H7 (cell line): ENCODE measurements around the gene PRAMEF6. TPM values are rescaled to one million over a fixed set of nuclear protein-coding genes. Genes with fewer than 3 reads are reported as not detected.
"Not testable (repeated sequence)": the region's sequence is repeated elsewhere in the genome, so short reads cannot be mapped to it uniquely, and the experiment has no call there.

Experiments used
- DNase-seq: peaks from one replicate; pipeline ENCODE4 v3.0.0; 2012
- H3K27me3 ChIP-seq: 2 replicates; pipeline ENCODE4 v1.6.0; 2011; ENCODE audit warnings: mild to moderate bottlenecking, low read length; ENCODE audit not compliant: control insufficient read depth, insufficient read depth
- H3K36me3 ChIP-seq: replicated peaks from 2 replicates; pipeline ENCODE4 v1.5.1; 2011; ENCODE audit warnings: low read length; ENCODE audit not compliant: control insufficient read depth, insufficient read depth
- H3K4me3 ChIP-seq: 2 replicates; pipeline ENCODE4 v1.5.1; 2011; ENCODE audit warnings: low read depth, mild to moderate bottlenecking, control low read depth, low read length, moderate library complexity; ENCODE audit not compliant: insufficient read depth
- total RNA-seq: library from RNA; depleted of rRNA; stranded (reverse); fragments of >200 nt; shearing (Covaris generic); gene quantifications from 2 replicates; pipeline ENCODE4 v1.2.3, GENCODE V29; 2014; rRNA removed

The PRAMEF6 gene
- not detected in 2 replicates for total RNA-seq

GRCh38 chr1:12947480-12947879, at the start of gene PRAMEF6:
TSS of gene PRAMEF6 (minus strand) at chr1:12947580. CDS start at chr1:12942518, 5,062 bp downstream.
- H3K4me3 ChIP-seq, DNase-seq, H3K27me3 ChIP-seq, H3K36me3 ChIP-seq: not testable (repeated sequence)

GRCh38 chr1:12924368-12924767, 23.0 kb downstream of the PRAMEF6 start:
- not testable (repeated sequence) for H3K36me3 ChIP-seq, H3K27me3 ChIP-seq, DNase-seq, H3K4me3 ChIP-seq

- H3K36me3 ChIP-seq, H3K27me3 ChIP-seq, H3K4me3 ChIP-seq, DNase-seq: not testable (repeated sequence)
Observed at GRCh38 chr1:12921749-12922148, 25.6 kb downstream of the PRAMEF6 start.

GRCh38 chr1:12916310-12916709, 31.1 kb downstream of the PRAMEF6 start, which contains the start of gene PRAMEF7:
TSS of gene PRAMEF7 (plus strand) at chr1:12916610. CDS start at chr1:12917693, 1,083 bp downstream.
- H3K4me3 ChIP-seq, H3K36me3 ChIP-seq, H3K27me3 ChIP-seq, DNase-seq: not testable (repeated sequence)

GRCh38 chr1:12903793-12904572, 43.4 kb downstream of the PRAMEF6 start:
- H3K36me3 ChIP-seq, DNase-seq, H3K4me3 ChIP-seq: not testable (repeated sequence)

GRCh38 chr1:12899186-12899585, 48.2 kb downstream of the PRAMEF6 start:
- not testable (repeated sequence) for H3K4me3 ChIP-seq, DNase-seq, H3K27me3 ChIP-seq, H3K36me3 ChIP-seq

More at GRCh38 chr1:12903793-12904572, 43.4 kb downstream of the PRAMEF6 start:
- H3K27me3 ChIP-seq: not testable (repeated sequence)

- not testable (repeated sequence) for H3K36me3 ChIP-seq, DNase-seq, H3K27me3 ChIP-seq, H3K4me3 ChIP-seq
Observed at GRCh38 chr1:12898170-12898569, 49.2 kb downstream of the PRAMEF6 start, which contains the start of gene PRAMEF10. TSS of gene PRAMEF10 (minus strand) at chr1:12898270. CDS start at chr1:12895847, 2,423 bp downstream.

Other genes starting within 250 kb of the PRAMEF6 start
- 0.22 and 0.28 TPM in 2 replicates for gene AADACL3, start 231.5 kb downstream of the PRAMEF6 start, total RNA-seq
- gene CFAP107, start 201.4 kb downstream of the PRAMEF6 start, total RNA-seq: not detected in 2 replicates
- not detected in 2 replicates for gene PRAMEF12, start 173.8 kb downstream of the PRAMEF6 start, total RNA-seq
- gene PRAMEF1, start 156.2 kb downstream of the PRAMEF6 start, total RNA-seq: not detected in 2 replicates
- gene PRAMEF11, start 116.2 kb downstream of the PRAMEF6 start, total RNA-seq: not detected in 2 replicates
- gene HNRNPCL1, start 98.9 kb downstream of the PRAMEF6 start, total RNA-seq: not detected in 2 replicates
- not detected in 2 replicates for gene PRAMEF2, start 90.5 kb downstream of the PRAMEF6 start, total RNA-seq
- not detected in 2 replicates for gene PRAMEF4, start 61.4 kb downstream of the PRAMEF6 start, total RNA-seq
- gene PRAMEF10, start 49.3 kb downstream of the PRAMEF6 start, total RNA-seq: not detected in 2 replicates
- not detected in 2 replicates for gene PRAMEF7, start 31.0 kb downstream of the PRAMEF6 start, total RNA-seq
- gene PRAMEF27, start 109.0 kb upstream of the PRAMEF6 start, total RNA-seq: not detected in 2 replicates
- not detected in 2 replicates for gene HNRNPCL3, start 113.2 kb upstream of the PRAMEF6 start, total RNA-seq
- not detected in 2 replicates for gene PRAMEF25, start 123.2 kb upstream of the PRAMEF6 start, total RNA-seq
- not detected in 2 replicates for gene HNRNPCL2, start 169.3 kb upstream of the PRAMEF6 start, total RNA-seq
- gene PRAMEF26, start 208.4 kb upstream of the PRAMEF6 start, total RNA-seq: not detected in 2 replicates
- not detected in 2 replicates for gene HNRNPCL4, start 218.1 kb upstream of the PRAMEF6 start, total RNA-seq
- gene PRAMEF9, start 224.3 kb upstream of the PRAMEF6 start, total RNA-seq: not detected in 2 replicates